Pulmonary artery endothelial cell (primary cell): Measurements from ENCODE around the gene NACAD. TPM values are rescaled to one million over a fixed set of nuclear protein-coding genes. Genes with fewer than 3 reads are reported as not detected.

Experiments
- DNase-seq: peaks from one replicate; pipeline ENCODE4 v3.0.0-alpha.2; 2011; ENCODE audit warnings: low read depth, low spot score
- total RNA-seq: library from RNA; depleted of rRNA; stranded (reverse); fragments of >200 nt; gene quantifications from 2 replicates; pipeline ENCODE4 v1.2.3, GENCODE V29; 2014

NACAD gene, protein sequence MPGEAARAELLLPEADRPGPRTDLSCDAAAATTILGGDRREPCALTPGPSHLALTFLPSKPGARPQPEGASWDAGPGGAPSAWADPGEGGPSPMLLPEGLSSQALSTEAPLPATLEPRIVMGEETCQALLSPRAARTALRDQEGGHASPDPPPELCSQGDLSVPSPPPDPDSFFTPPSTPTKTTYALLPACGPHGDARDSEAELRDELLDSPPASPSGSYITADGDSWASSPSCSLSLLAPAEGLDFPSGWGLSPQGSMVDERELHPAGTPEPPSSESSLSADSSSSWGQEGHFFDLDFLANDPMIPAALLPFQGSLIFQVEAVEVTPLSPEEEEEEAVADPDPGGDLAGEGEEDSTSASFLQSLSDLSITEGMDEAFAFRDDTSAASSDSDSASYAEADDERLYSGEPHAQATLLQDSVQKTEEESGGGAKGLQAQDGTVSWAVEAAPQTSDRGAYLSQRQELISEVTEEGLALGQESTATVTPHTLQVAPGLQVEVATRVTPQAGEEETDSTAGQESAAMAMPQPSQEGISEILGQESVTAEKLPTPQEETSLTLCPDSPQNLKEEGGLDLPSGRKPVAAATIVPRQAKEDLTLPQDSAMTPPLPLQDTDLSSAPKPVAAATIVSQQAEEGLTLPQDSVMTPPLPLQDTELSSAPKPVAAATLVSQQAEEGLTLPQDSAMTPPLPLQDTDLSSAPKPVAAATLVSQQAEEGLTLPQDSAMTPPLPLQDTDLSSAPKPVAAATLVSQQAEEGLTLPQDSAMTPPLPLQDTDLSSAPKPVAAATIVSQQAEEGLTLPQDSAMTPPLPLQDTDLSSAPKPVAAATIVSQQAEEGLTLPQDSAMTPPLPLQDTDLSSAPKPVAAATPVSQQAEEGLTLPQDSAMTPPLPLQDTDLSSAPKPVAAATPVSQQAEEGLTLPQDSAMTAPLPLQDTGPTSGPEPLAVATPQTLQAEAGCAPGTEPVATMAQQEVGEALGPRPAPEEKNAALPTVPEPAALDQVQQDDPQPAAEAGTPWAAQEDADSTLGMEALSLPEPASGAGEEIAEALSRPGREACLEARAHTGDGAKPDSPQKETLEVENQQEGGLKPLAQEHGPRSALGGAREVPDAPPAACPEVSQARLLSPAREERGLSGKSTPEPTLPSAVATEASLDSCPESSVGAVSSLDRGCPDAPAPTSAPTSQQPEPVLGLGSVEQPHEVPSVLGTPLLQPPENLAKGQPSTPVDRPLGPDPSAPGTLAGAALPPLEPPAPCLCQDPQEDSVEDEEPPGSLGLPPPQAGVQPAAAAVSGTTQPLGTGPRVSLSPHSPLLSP (N-terminal part only)
- total RNA-seq = 0.59 and 0.85 TPM in 2 replicates

DNA sequence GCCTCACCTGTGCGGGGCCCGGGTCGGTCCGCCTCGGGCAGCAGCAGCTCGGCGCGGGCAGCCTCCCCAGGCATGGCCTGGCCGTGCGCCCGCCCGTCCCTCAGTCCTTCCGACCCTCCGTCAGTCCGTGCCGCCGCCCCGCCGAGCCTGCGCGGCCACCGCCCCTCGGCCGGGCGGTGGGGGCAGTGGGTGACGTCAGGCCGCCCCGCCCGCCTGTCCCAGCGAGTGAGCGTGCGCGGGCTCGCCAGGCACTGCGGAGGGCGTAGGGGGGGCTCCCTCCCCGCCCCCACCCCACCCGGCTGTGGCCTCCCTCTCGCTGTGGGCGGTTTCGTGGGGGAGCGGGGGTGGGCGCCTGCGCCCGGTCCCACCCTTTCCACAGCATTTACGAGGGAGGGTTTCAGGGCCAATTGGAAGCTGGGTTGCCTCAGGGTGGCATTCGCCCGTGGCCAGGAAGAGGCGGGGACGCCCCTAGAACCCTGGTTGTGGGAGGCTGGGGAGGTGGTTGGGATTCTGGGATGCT lies at the start of gene NACAD:
Gene NACAD (minus strand): TSS at position 149 of the 520 bp plus-strand sequence. CDS start 75 bp downstream, at position 74.
- no peak for DNase-seq

DNA sequence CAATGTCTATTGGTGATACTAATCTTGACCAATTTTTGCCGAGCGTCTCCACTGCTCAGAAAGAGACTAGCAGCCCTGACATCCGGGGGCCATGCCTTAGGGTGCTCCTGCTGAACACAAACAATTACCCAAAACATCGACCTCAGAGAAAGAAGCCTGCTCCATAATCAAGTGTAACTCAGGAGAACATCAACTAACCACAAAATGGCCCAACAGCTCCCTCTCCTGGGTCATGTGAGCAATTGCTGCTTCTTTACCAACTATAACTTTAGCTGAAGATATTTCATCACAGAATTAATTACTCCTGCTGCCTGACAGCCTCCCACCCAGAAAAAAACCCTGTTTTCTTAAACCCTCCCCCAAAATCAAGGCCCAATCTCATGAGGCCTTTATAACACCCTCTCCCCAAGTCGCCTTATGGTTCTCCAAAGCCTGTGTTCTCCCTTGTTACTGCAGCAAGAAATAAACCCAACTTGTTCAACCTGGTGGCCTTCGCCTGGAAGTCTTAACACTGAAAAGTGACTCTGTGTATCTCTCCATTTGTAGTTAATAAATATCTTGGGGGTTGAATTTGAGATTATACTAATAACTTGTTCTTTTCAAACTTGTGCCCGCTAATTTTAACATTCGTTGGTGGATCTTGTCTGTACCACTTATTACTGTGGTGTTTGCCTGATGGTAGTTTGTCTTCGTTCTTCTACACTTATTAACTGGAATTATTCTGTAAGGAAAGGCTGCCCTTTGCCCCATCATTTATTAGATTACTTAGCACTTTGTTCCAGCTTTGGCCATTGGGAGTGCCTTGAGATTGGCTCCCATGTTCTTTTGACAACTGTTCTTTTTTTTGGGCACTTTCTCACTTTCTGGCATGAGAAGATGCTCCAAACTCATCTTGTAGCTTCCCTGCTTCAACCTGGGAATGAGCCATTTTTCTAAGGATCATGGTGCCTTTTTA lies 47.6 kb upstream of the NACAD start:
- DNase-seq = peak; percentile 36

DNA sequence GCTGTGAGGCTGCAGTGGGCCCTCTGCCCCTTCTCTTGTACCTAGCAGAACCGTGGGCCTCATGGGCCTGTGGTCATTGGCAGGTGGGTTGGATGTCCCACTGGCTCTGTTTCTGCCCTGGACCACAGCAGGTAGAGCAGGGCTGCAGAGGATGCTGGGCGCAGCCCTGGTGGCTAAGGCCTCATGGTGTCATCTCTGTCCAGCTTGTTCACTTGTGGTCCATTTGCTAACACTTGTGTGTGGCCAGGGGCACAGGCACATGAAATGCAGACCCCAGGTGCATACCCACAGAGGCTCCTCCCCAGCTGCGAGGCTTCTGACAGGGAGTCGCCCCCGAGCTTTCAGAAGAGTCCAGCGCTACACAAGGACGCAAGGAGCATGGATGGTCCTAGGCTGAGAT lies 45.1 kb upstream of the NACAD start:
- DNase-seq = no peak

DNA sequence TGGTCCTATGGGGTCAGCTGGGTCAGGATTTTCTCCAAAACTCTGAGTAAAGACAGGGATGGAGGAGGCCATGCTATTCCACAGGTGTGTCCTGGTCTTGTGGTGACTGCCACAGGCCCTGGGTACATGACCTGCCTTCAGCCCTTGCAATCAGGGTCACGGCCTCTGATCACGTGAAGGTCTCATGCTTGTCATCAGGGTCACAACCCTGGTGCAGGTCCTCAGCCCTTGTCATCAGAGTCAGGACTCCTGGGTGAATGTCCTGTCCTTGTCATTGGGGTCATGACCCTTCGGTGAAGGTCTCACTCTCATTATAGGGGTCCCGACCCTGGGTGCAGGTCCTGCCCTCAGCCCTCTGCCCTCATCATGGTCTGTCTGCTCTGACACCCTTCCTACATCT lies 44.6 kb upstream of the NACAD start:
- DNase-seq = no peak

DNA sequence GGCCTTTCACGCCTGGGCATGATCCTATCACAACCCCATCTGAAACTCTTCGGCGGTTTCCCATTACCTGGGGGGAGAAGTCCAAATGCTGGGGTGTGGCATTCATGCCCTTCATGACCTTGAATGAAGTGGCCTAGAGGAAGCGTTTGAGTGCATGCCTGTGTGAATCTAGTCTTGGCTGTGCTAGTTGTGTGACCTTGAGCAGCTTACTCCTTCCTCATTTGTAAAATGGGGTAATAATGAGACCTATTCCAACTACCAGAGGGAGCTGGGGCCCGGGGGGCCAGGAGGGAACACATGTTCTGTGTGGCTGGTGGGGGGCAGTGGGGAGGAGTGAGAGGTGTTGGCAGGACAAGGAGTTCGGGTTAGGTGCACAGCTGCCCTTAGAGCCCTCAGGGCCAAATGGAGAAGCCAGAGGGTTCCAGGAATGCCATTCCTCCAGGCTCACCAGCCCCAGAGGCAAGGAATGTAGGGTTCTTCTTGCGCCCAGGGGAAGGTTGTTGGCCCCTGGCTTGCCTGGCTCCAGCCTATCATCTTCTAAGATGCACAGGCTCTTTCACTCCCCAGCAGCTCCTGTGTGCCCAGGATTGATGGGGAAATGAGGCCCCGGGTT lies 44.0 kb upstream of the NACAD start:
- DNase-seq = no peak

DNA sequence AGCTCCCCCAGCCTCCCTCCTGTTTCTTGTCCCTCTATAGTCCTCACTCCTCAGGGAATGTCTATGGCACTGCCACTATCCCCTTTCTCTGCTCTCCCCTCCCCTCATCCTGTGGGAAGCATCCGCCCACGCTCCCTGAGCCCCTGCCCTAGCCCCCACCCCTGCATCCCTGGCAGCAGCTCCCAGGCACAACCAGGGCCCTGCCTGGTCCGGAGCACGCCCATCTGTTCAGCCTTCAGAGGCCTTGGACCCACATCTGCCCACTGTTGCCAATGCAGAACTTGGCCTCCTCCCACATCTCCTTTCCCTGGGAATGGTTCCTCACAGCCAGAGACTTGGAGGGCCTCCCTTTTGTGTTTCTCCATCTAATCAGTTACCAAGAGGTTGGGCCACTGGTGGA lies 43.1 kb upstream of the NACAD start:
- no peak for DNase-seq

DNA sequence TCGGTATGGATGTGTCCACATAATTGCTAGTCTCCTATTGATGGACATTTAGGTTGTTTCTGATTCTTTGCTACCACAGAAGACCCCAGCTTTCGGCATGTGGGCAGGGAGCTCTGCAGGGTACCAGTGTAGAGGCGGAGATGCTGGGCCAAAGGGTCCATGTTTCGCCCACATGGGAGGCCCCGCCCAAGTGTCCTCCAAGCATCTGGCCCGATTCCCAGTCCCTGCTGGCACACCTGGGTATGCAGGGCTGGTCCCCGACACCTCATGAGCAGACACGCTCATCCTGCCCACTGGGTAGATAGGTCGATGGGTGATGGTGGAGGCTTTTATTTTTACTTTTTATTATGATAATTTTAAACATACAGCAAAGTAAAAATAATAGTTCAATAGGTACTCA lies 42.1 kb upstream of the NACAD start:
- DNase-seq = no peak

DNA sequence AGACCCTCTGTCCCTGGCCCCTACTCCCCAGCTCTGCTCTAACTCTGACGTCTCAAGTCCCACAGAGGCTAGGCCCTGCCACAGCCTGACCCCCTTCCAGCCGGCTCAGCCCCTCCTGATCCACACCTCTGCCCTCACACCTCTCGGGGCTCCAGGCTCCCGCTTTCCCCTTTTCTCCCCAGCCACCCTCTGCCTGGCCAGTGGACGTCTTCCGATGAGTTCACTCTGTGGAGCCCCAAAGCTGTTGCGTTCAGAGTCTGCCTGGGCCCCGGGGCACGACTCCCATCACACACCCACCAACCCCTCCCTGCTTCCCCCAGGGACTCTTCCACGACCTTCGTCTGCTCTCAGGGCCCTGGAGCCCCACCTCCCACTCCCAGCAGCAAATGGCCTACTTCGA lies 41.1 kb upstream of the NACAD start:
- DNase-seq = no peak

DNA sequence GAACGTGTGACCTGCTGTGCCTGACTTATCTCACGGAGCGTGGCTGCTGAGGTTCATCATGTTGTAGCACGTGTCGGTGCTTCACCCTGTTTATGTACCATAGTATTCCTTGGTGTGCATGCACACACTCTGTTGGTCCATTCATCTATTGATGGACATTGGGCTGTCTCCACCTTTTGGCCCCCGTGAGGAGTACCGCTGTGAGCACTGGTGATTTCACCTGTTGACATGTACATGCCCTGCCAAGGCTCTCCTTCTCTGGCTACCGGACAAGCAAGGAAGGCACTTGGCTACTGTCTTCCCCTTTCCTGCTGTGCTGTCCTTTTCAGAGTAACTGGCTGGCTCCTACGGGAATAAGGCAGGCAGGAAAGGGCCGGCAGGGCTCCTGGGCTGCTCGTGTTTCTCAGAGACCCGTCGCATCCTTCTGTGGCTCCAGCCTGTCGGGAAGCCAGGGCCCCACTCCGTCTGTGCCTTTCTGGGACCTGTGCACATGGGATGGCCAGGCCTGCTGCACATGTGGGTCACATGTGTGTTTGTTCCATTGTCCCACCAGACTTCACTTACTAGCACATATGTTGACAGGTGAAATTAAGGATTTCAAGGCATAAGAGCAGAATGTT lies 40.5 kb upstream of the NACAD start:
- DNase-seq = no peak

DNA sequence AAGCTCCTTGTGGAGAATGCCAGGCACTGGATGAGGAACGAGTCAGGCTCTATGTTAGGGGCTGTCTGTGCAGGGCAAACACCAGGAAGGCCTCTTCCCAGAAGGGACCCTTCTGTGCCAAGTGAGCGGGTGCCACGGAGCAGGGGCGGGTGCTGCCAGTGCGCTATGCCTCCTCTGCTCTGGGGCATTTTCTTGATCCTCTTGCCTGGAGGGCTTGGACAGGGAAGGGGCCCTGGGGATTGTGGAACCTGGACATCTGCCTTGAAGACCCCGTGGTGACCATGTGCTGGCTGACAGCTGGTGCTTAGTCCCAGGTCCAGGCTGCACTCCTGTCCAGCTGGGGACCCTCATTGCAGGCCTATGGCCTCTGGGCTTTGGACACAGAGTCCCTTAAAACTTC lies 38.2 kb upstream of the NACAD start:
- DNase-seq = no peak

DNA sequence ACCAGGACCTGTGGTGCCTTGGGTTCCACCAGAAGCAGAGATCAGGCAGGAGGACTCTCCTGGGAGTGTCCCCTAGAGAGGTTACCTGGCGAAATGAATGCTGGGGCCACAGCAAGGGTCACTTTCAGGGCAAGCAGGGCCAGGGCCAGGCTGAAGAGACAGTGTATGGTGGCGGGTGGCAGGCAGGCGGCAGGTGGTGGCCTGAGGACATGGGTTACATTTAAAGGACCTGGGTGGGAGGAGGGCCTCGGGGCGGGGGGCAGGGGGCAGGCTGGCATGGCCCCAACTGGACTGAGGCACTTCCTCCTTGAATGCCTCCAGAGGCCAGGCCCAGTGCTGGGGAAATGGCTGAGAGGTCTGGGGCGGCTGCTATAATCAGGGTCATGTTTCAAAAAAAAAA lies 37.4 kb upstream of the NACAD start:
- no peak for DNase-seq

DNA sequence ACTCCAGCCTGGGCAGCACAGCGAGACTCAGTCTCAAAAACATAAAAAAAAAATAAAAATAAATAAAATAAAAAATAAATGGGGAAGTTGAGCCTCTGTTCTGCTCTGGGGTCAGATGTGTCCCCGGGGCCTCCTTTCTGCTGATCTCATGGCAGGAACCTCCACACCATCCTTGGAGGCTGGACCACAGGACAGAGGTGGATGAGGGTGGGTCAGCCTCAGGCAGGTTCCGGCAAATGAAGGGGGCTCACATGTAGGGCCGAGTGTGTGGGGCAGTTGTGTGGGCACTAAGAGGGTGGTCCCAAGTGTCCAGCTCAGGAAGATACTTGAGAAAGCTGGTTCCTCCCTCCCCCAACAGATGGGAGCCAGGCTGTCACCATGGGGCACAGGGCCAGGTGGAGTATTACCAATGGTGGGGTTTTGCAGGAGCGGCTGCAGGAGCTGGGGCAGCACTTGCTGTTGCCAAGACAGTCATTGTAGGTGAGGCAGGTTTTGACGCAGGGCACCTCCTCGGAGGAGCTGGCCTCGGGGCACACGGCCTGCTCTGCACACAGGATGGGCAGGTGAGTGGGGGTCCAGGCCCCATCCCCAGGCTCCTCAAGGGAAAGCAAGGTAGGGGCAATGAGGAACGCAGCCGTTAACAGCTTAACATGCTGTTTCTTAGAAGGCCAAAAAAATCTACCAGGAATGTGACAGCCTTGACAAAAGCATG lies 36.6 kb upstream of the NACAD start:
- no peak for DNase-seq

DNA sequence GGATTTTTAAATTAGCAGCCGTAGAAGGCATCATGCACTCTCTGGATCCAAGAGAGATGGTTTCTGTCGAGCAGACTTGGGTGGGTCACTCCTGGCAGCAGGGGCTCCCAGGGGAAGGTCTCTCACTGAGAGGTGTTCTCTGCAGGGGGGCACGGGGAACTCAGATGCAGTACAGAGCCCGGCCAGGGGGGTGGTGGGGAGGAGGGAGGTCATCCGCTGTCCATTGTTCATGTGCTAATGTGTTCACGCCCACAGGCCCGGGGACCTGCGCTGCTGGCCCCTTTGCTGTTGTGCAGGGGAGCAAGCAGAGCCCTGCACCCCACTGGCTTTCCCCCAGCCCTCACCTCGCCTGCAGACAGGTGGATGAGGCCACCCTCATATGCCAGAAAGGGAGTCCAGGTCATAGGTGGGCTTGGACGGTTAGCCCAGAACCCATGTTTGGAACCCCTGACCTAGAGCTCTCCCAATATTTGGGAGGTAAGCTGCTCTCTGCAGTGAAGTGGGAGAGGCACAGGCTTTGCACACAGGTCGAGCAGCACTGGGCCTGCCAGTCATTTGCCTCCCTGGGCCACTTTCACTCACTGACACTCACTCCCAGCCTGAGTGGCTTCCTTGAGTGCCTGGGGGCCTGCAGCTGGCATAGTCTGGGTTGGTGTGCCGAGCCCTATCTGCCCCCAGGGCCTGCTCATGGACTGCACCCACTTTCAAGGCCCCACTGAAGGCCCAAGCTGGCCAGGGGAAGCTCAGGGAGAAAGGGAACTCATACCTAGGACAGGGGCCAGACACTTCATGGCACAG lies 35.3 kb upstream of the NACAD start:
- no peak for DNase-seq

DNA sequence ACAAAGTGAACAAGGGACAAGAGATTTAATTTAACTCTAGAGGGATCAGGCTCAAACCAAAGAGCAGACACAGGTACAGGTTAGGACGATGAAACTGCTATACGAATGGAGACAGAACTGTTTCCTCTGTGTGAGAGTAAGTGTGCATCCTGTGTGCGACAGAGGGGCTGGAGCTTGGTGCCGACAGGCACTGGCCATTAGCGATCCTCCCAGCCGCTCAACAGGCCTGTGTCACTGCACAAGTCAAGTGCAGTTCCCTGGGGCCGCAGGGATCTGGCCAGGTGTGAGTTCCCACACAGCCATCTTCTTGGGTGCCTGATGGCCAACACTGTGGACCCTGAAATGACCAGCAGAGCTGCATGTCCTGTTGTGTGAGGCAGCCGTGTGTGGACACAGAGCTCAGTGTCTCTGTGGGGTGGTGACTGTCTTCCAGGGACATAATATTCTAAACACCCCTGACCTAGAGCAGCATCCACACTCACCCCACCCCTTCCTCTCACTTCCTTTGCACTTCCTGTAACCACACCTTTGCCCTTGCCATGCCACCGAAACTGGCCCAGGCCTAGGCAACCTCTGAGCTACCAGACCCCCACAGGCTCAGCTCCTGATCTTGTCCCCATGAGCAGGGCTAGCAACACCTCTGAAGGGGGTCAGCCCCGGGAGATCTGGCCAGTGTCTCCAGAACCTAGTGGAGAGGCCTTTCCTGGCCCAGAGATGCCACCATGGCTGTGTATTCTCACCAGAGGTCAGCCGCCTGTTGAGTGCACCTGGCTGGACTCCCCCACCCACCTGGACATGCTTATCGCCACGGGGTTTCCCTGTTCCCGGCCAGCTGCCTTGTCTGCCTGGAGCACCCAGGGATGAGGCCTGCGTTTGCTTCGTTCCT lies 34.4 kb upstream of the NACAD start:
- DNase-seq = no peak

DNA sequence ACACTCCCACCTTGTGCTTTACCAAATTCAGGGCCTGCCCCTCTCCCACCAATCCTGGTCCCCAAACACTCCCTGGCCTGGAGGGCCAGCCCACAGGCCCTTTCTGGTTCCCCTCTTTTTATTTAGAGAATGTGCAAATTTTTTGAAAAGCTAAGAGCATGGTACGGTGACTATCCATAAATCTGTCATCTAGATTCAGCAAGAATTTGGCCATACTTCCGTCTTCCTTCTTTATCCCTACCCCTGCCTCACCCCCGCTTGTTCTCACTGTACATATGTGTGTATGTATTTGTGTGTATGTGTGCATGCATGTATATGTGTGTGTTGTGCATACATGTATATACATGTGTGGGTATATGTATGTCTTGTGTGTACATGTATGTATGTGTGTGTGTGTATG lies 30.8 kb upstream of the NACAD start:
- DNase-seq = no peak

DNA sequence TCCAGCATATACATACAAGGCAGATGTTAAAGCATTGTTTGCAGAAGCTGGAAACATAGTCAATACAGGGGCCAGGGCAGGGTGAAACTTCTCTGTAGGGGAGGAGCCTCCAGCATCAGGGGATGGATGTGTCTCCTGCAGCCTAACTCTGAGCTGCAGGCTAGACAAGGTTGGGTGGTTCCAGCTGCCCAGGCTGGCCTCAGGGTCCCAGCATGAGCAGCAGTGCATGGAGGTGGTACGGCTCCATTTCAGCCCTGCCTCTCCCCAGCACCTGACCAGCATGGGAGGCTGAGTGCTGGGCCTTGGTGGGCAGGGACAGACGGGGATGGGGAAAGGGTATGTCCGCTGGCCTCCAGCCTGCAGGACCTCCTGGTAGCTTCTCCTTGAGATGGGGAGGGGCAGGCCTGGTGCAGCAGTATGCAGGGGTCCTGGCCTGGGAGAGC lies 30.1 kb upstream of the NACAD start:
- no peak for DNase-seq

DNA sequence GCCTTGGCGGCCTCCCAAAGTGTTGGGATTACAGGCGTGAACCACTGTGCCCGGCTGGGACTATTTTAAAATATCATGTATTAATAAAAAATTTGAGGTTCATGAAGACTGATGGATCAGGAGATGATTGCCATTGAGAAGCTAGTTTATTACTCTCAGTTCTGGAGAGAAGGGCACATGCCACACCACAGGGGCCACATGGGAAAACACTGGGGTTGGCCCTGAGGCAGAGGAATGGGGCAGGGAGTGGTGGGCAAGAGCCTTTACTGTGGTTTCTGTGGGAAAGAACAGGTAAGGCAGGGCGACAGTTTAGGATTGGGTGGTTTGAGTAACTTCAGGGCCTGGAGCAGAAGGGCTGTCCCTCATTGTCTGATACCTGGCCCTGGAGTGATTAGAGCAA lies 29.5 kb upstream of the NACAD start:
- DNase-seq = no peak
